B cell (primary cell): Measurements from ENCODE around the gene NDUFB7. TPM values are rescaled to one million over a fixed set of nuclear protein-coding genes. Genes with fewer than 3 reads are reported as not detected.

ENCODE experiments used
- ATAC-seq: fragments of 200-7000 bp; cut with Tn5 transposase; one replicate; pipeline ENCODE4 v1.10.0; 2021; ENCODE audit warnings: low read depth, mild to moderate bottlenecking, moderate number of reproducible peaks, moderate library complexity
- CTCF ChIA-PET: fragments of 350-600 bp; sonication (Branson Sonifier 250); formaldehyde crosslinking; loops from one replicate; lab custom pipeline; 2021; ENCODE audit warnings: antibody characterized with exemption, inconsistent platforms; lab: Charles Lee
- POLR2A ChIA-PET: fragments of 350-600 bp; sonication (Branson Sonifier 250); formaldehyde crosslinking; loops from one replicate; lab custom pipeline; 2021; ENCODE audit warnings: antibody characterized with exemption; lab: Charles Lee
- DNase-seq: peaks from one replicate; pipeline ENCODE4 v3.0.0; 2013
- H2AFZ ChIP-seq: 2 replicates; pipeline ENCODE4 v1.6.1; 2012; ENCODE audit warnings: mild to moderate bottlenecking, low read depth, low read length; ENCODE audit not compliant: insufficient read depth, poor library complexity, severe bottlenecking
- H3K27ac ChIP-seq, 2 donors: 1 replicate in 1 of 2; 2 replicates in 1 of 2; pipeline ENCODE4 v1.5.1; 2012 to 2013; ENCODE audit warnings: low read length in 2 of 2, mild to moderate bottlenecking in 2 of 2, moderate library complexity in 1 of 2
- H3K27me3 ChIP-seq, 4 experiments: fragments of 200-600 bp in 1 of 4; sonication (generic) in 1 of 4; replicated peaks in 1 of 4; 1 replicate in 2 of 4; 2 replicates in 2 of 4; pipeline versions ENCODE4 v1.6.1 to v1.7.0; 2013 to 2016; ENCODE audit warnings: low read length in 3 of 4, mild to moderate bottlenecking in 2 of 4, mixed read lengths in 1 of 4, moderate library complexity in 1 of 4; ENCODE audit not compliant: insufficient read depth in 4 of 4, control insufficient read depth in 3 of 4; ENCODE audit errors: control extremely low read depth in 1 of 4
- H3K36me3 ChIP-seq, 2 experiments: replicated peaks in 1 of 2; 1 replicate in 1 of 2; 2 replicates in 1 of 2; pipeline versions ENCODE4 v1.6.1 to v1.7.1; 2013; ENCODE audit warnings: low read length in 1 of 2; ENCODE audit not compliant: insufficient read depth in 2 of 2, control insufficient read depth in 1 of 2; ENCODE audit errors: control extremely low read depth in 1 of 2, extremely low read depth in 1 of 2
- H3K4me1 ChIP-seq, 2 donors: fragments of 200-600 bp in 1 of 2; sonication (generic) in 1 of 2; 1 replicate in 1 of 2; 2 replicates in 1 of 2; pipeline versions ENCODE4 v1.5.1 to v1.6.1; 2013 to 2017; ENCODE audit warnings: low read length in 2 of 2; ENCODE audit not compliant: control insufficient read depth in 2 of 2, insufficient read depth in 2 of 2
- H3K4me2 ChIP-seq: replicated peaks from 2 replicates; pipeline ENCODE3; 2012; ENCODE audit warnings: mild to moderate bottlenecking, low read depth, low read length; ENCODE audit not compliant: poor library complexity, severe bottlenecking
- H3K4me3 ChIP-seq, 5 experiments: fragments of 200-600 bp in 1 of 5; sonication (generic) in 1 of 5; 1 replicate in 3 of 5; 2 replicates in 2 of 5; pipeline versions ENCODE4 v1.5.1 to v1.7.0; 2011 to 2016; ENCODE audit warnings: low read length in 4 of 5, mild to moderate bottlenecking in 4 of 5, low read depth in 2 of 5, control low read depth in 1 of 5, moderate library complexity in 1 of 5; ENCODE audit not compliant: insufficient read depth in 1 of 5; ENCODE audit errors: control extremely low read depth in 1 of 5, extremely low read depth in 1 of 5
- H3K79me2 ChIP-seq: fragments of 200-600 bp; sonication (generic); one replicate; pipeline ENCODE4 v1.6.0; 2016; ENCODE audit warnings: low read length; ENCODE audit not compliant: control insufficient read depth, insufficient read depth
- H3K9ac ChIP-seq: fragments of 200-600 bp; sonication (generic); 2 replicates; pipeline ENCODE4 v1.6.1; 2017; ENCODE audit warnings: mild to moderate bottlenecking, low read length, moderate library complexity
- H3K9me3 ChIP-seq, 3 donors: one replicate each; pipeline versions ENCODE4 v1.6.1 to v1.7.1; 2013; ENCODE audit warnings: low read length in 2 of 3; ENCODE audit not compliant: control insufficient read depth in 2 of 3, insufficient read depth in 1 of 3; ENCODE audit errors: control extremely low read depth in 1 of 3
- H4K20me1 ChIP-seq: 2 replicates; pipeline ENCODE4 v1.6.0; 2012; ENCODE audit warnings: mild to moderate bottlenecking, low read length; ENCODE audit not compliant: insufficient read depth, control insufficient read depth, poor library complexity, severe bottlenecking
- H3K27ac Mint-ChIP-seq: one replicate; pipeline ENCODE4 v1.8.0; 2021; ENCODE audit warnings: mixed read lengths
- H3K27me3 Mint-ChIP-seq: one replicate; pipeline ENCODE4 v1.8.0; 2021; ENCODE audit warnings: mixed read lengths
- H3K4me1 Mint-ChIP-seq: one replicate; pipeline ENCODE4 v1.8.0; 2021; ENCODE audit warnings: mixed read lengths
- H3K4me3 Mint-ChIP-seq: one replicate; pipeline ENCODE4 v1.8.0; 2021; ENCODE audit warnings: mixed read lengths
- H3K9me3 Mint-ChIP-seq: one replicate; pipeline ENCODE4 v1.8.0; 2022; ENCODE audit warnings: mixed read lengths; ENCODE audit not compliant: insufficient read depth
- CTCF ChIP-seq: fragments of 200-600 bp; IDR thresholded peaks from one replicate; pipeline ENCODE4 v1.8.0; 2022; ENCODE audit warnings: antibody characterized with exemption, mild to moderate bottlenecking
- EZH2 ChIP-seq: IDR thresholded peaks from 2 replicates; pipeline ENCODE4 v1.6.1; 2012; ENCODE audit warnings: borderline replicate concordance, low read depth, mild to moderate bottlenecking, moderate library complexity, low read length; ENCODE audit not compliant: insufficient read depth, poor library complexity, severe bottlenecking
- WGBS: methylation state at CpG from one replicate; pipeline ENCODE4 v1.1.5; 2013; ENCODE audit warnings: missing lambda C conversion rate; ENCODE audit not compliant: insufficient coverage; 5-methylcytosine and 5-hydroxymethylcytosine counted together
- intact Hi-C: fragments of 100-400 bp; cut with micrococcal nuclease; formaldehyde crosslinking; loops from one replicate; pipeline ENCODE4 v1.10.0; 2022
- polyA plus RNA-seq: library from polyadenylated mRNA; depleted of rRNA; stranded (reverse); fragments of >200 nt; gene quantifications from 2 replicates; pipeline ENCODE4 v1.2.3, GENCODE V29; 2012
- total RNA-seq, 2 donors: library from RNA; stranded (reverse); fragments of 120-200 nt in 1 of 2; gene quantifications; 1 replicate in 1 of 2; 2 replicates in 1 of 2; pipeline versions ENCODE4 v1.2.3 to v1.2.4, GENCODE V29; 2013 to 2022

NDUFB7 gene
- total and polyA plus RNA-seq, 2 donors (not counting 1 experiment from before 2014, with no cell fraction given) = 71.5 to 168 TPM

GRCh38 chr19:14528419-14529253 lies 43.2 kb downstream of the NDUFB7 start:
- H3K4me3 Mint-ChIP-seq = peak overlapping the region; percentile 91
- H3K9me3 ChIP-seq = no peaks in the 10 kb centered on the region
- peak overlapping the region; percentile 92 for H3K4me2 ChIP-seq
- peak overlapping the region; percentile 44 to 82 (median 60) for H3K4me3 ChIP-seq
- no peak for DNase-seq
- TF ChIP-seq CTCF (no peak), EZH2 (no peak)
- H3K36me3 ChIP-seq = peaks cover 0 to 1% of the 10 kb centered on the region in 2 experiments
- H3K4me1 ChIP-seq = peaks cover 19 to 29% of the 10 kb centered on the region in 2 donors
- H3K9me3 Mint-ChIP-seq = no peaks in the 10 kb centered on the region
- H3K27ac ChIP-seq = peak overlapping the region; percentile 56 to 86
- 36% methylated on average over 33 of the region's 39 CpGs for WGBS
- ATAC-seq = no peak
- H4K20me1 ChIP-seq = peaks cover 11% of the 10 kb centered on the region
- peak overlapping the region; percentile 95 for H3K27ac Mint-ChIP-seq
- no peaks in the 10 kb centered on the region for H3K27me3 ChIP-seq
- peaks cover 38% of the 10 kb centered on the region for H3K79me2 ChIP-seq
- H2AFZ ChIP-seq = peak overlapping the region; percentile 92
- H3K4me1 Mint-ChIP-seq = peaks cover 31% of the 10 kb centered on the region
- H3K9ac ChIP-seq = peak overlapping the region; percentile 90
- intact Hi-C loops = loop anchor here (1.0 kb wide), 5 partner anchors 10 to 161 kb away; partner anchors contain the start of genes DDX39A, DNAJB1 and NDUFB7
- ChIA-PET POLR2A (interaction anchor here (1.4 kb wide), 1 partner anchor 11 kb away, joined by 13 read pairs; the partner anchor contains the start of gene DNAJB1), CTCF (interaction anchor here (1.3 kb wide), 1 partner anchor 10 kb away, joined by 3 read pairs; the partner anchor contains the start of gene DNAJB1)
- H3K27me3 Mint-ChIP-seq = no peaks in the 10 kb centered on the region

- intact Hi-C loops = no loop called here
- Histone ChIP-seq H3K9ac (no peak overlapping the region), H3K27ac (no peak overlapping the region), H3K27me3 (no peaks in the 10 kb centered on the region), H2AFZ (no peak overlapping the region), H3K9me3 (no peaks in the 10 kb centered on the region), H3K36me3 (no peaks in the 10 kb centered on the region), H3K4me2 (no peak overlapping the region), H3K79me2 (peaks cover 16% of the 10 kb centered on the region), H4K20me1 (peaks cover 3% of the 10 kb centered on the region), H3K4me3 (no peak overlapping the region), H3K4me1 (peaks cover 37 to 41% of the 10 kb centered on the region in 2 donors)
- ChIA-PET POLR2A (no interaction called here), CTCF (interaction anchor here (0.5 to 1.6 kb wide), 5 partner anchors 21 to 249 kb away, joined by 3 to 8 read pairs (median 3); no protein-coding TSS in a partner anchor)
- TF ChIP-seq CTCF (no peak), EZH2 (no peak)
- no peak for DNase-seq
- no peaks in the 10 kb centered on the region for H3K9me3 Mint-ChIP-seq
- H3K27ac Mint-ChIP-seq = no peak overlapping the region
- H3K4me1 Mint-ChIP-seq = peaks cover 36% of the 10 kb centered on the region
- no peaks in the 10 kb centered on the region for H3K27me3 Mint-ChIP-seq
- H3K4me3 Mint-ChIP-seq = peak overlapping the region; percentile 16
- no CpG with 5 or more reads among the region's 4 CpGs for WGBS
- no peak for ATAC-seq
Observed at GRCh38 chr19:14526423-14526822, 45.4 kb downstream of the NDUFB7 start.
